ENCODE measurements around the gene TSPAN13.

DNA sequence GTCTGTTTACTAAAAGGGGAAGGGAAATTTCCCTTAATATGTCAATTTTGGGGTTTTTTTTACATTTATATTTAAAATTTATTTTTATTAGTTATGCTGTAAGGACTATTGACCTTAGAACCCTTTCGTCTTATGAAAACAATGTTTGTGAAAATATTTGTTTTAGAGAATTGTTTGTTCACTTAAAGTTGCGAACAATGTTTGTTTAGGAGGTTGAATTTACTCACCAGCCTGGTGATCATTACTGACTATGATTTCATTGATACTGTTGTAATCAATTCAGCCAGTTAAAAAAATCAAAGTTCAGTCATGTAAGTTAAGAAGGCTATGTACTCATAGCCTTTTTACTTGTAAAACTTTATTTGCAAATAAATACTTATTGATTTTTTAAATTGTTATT, 27.4 kb upstream of the TSPAN13 start:
- no peak for TF ChIP-seq KDM1A (IDR thresholded peaks at IDR 0.05; ENCODE audit: borderline replicate concordance, low read length)
- TF ChIP-seq, protein P1, sequence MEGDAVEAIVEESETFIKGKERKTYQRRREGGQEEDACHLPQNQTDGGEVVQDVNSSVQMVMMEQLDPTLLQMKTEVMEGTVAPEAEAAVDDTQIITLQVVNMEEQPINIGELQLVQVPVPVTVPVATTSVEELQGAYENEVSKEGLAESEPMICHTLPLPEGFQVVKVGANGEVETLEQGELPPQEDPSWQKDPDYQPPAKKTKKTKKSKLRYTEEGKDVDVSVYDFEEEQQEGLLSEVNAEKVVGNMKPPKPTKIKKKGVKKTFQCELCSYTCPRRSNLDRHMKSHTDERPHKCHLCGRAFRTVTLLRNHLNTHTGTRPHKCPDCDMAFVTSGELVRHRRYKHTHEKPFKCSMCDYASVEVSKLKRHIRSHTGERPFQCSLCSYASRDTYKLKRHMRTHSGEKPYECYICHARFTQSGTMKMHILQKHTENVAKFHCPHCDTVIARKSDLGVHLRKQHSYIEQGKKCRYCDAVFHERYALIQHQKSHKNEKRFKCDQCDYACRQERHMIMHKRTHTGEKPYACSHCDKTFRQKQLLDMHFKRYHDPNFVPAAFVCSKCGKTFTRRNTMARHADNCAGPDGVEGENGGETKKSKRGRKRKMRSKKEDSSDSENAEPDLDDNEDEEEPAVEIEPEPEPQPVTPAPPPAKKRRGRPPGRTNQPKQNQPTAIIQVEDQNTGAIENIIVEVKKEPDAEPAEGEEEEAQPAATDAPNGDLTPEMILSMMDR (IDR thresholded peaks at IDR 0.05; ENCODE audit: control extremely low read depth in 1 of 3, insufficient read depth in 1 of 3, low read depth in 1 of 3, low read length in 3 of 3) = no peak
- no peak for TF ChIP-seq PHF8 (conservative IDR thresholded peaks at IDR 0.05; ENCODE audit: low read depth, low read length)
- TF ChIP-seq KDM4A (IDR thresholded peaks at IDR 0.05; ENCODE audit: low read depth, low read length, severe bottlenecking) = no peak
- TF ChIP-seq POU5F1 (IDR thresholded peaks at IDR 0.05; ENCODE audit: low read depth, low read length) = no peak
- TF ChIP-seq JUN (IDR thresholded peaks at IDR 0.05; ENCODE audit: low read depth, low read length) = no peak
- TF ChIP-seq, protein P2, sequence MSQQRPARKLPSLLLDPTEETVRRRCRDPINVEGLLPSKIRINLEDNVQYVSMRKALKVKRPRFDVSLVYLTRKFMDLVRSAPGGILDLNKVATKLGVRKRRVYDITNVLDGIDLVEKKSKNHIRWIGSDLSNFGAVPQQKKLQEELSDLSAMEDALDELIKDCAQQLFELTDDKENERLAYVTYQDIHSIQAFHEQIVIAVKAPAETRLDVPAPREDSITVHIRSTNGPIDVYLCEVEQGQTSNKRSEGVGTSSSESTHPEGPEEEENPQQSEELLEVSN (IDR thresholded peaks at IDR 0.05) = no peak
